ENCODE results near the gene ATAD2B. TPM values are rescaled to one million over a fixed set of nuclear protein-coding genes. Genes with fewer than 3 reads are reported as not detected.

ATAD2B gene
- total RNA-seq, 1 experiment from 2014 or later = 28.5 TPM

- H3K4me1 ChIP-seq (ENCODE audit: insufficient read depth, low read length, poor library complexity, severe bottlenecking) = no peaks in the 10 kb centered on the region
- no peaks in the 10 kb centered on the region for H3K27me3 ChIP-seq (replicated peaks; ENCODE audit: insufficient read depth, low read depth, low read length, poor library complexity)
- no peak overlapping the region for H3K4me3 ChIP-seq (ENCODE audit: low read depth, low read length, poor library complexity, severe bottlenecking)
- CTCF ChIA-PET = no interaction called here
- no peaks in the 10 kb centered on the region for H3K36me3 ChIP-seq (ENCODE audit: insufficient read depth, low read length, poor library complexity, severe bottlenecking)
- TF ChIP-seq EZH2 (IDR thresholded peaks at IDR 0.05; ENCODE audit: borderline replicate concordance, low read depth, low read length, poor library complexity, severe bottlenecking) = no peak
- TF ChIP-seq, protein P1, sequence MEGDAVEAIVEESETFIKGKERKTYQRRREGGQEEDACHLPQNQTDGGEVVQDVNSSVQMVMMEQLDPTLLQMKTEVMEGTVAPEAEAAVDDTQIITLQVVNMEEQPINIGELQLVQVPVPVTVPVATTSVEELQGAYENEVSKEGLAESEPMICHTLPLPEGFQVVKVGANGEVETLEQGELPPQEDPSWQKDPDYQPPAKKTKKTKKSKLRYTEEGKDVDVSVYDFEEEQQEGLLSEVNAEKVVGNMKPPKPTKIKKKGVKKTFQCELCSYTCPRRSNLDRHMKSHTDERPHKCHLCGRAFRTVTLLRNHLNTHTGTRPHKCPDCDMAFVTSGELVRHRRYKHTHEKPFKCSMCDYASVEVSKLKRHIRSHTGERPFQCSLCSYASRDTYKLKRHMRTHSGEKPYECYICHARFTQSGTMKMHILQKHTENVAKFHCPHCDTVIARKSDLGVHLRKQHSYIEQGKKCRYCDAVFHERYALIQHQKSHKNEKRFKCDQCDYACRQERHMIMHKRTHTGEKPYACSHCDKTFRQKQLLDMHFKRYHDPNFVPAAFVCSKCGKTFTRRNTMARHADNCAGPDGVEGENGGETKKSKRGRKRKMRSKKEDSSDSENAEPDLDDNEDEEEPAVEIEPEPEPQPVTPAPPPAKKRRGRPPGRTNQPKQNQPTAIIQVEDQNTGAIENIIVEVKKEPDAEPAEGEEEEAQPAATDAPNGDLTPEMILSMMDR (conservative IDR thresholded peaks at IDR 0.05; ENCODE audit: low read depth, low read length) = no peak
- DNase-seq (ENCODE audit: low spot score) = no peak
- H3K27ac ChIP-seq (ENCODE audit: low read depth, low read length, poor library complexity, severe bottlenecking) = no peak overlapping the region
- H3K9me3 ChIP-seq (ENCODE audit: low read depth, low read length, poor library complexity, severe bottlenecking) = no peaks in the 10 kb centered on the region
- POLR2A ChIA-PET (ENCODE audit: low non-redundant PET) = no interaction called here
- BruUV-seq (replicated peaks) = no TSS peak
- intact Hi-C loops (cut with micrococcal nuclease; ENCODE audit: unreplicated experiment) = no loop called here
These were observed 214.8 kb downstream of the ATAD2B start for GRCh38 chr2:23711979-23712755.

GRCh38 chr2:23709311-23709710 is 217.6 kb downstream of the ATAD2B start:
- DNase-seq (ENCODE audit: low spot score) = no peak
- ChIA-PET POLR2A (ENCODE audit: low non-redundant PET) (no interaction called here), CTCF (no interaction called here)
- H3K9me3 ChIP-seq (ENCODE audit: low read depth, low read length, poor library complexity, severe bottlenecking) = no peaks in the 10 kb centered on the region
- no peak for TF ChIP-seq EZH2 (IDR thresholded peaks at IDR 0.05; ENCODE audit: borderline replicate concordance, low read depth, low read length, poor library complexity, severe bottlenecking)
- TF ChIP-seq, protein P1 (conservative IDR thresholded peaks at IDR 0.05; ENCODE audit: low read depth, low read length) = no peak
- no peaks in the 10 kb centered on the region for H3K36me3 ChIP-seq (ENCODE audit: insufficient read depth, low read length, poor library complexity, severe bottlenecking)
- no TSS peak for BruUV-seq (replicated peaks)
- H3K27ac ChIP-seq (ENCODE audit: low read depth, low read length, poor library complexity, severe bottlenecking) = no peak overlapping the region
- no peak overlapping the region for H3K4me3 ChIP-seq (ENCODE audit: low read depth, low read length, poor library complexity, severe bottlenecking)
- no peaks in the 10 kb centered on the region for H3K4me1 ChIP-seq (ENCODE audit: insufficient read depth, low read length, poor library complexity, severe bottlenecking)
- H3K27me3 ChIP-seq (replicated peaks; ENCODE audit: insufficient read depth, low read depth, low read length, poor library complexity) = no peaks in the 10 kb centered on the region
- intact Hi-C loops (cut with micrococcal nuclease; ENCODE audit: unreplicated experiment) = no loop called here

GRCh38 chr2:23708771-23709170 is 218.2 kb downstream of the ATAD2B start:
- POLR2A ChIA-PET (ENCODE audit: low non-redundant PET) = no interaction called here
- no peak for DNase-seq (ENCODE audit: low spot score)
- CTCF ChIA-PET = no interaction called here
- Histone ChIP-seq H3K9me3 (ENCODE audit: low read depth, low read length, poor library complexity, severe bottlenecking) (no peaks in the 10 kb centered on the region), H3K4me1 (ENCODE audit: insufficient read depth, low read length, poor library complexity, severe bottlenecking) (no peaks in the 10 kb centered on the region), H3K27me3 (replicated peaks; ENCODE audit: insufficient read depth, low read depth, low read length, poor library complexity) (no peaks in the 10 kb centered on the region), H3K36me3 (ENCODE audit: insufficient read depth, low read length, poor library complexity, severe bottlenecking) (no peaks in the 10 kb centered on the region), H3K4me3 (ENCODE audit: low read depth, low read length, poor library complexity, severe bottlenecking) (no peak overlapping the region), H3K27ac (ENCODE audit: low read depth, low read length, poor library complexity, severe bottlenecking) (no peak overlapping the region)
- intact Hi-C loops (cut with micrococcal nuclease; ENCODE audit: unreplicated experiment) = no loop called here
- no peak for TF ChIP-seq EZH2 (IDR thresholded peaks at IDR 0.05; ENCODE audit: borderline replicate concordance, low read depth, low read length, poor library complexity, severe bottlenecking)
- TF ChIP-seq, protein P1 (conservative IDR thresholded peaks at IDR 0.05; ENCODE audit: low read depth, low read length) = no peak
- no TSS peak for BruUV-seq (replicated peaks)

Measured in A673 (cell line).